PC-9 (cell line): ENCODE results near the gene RANBP10. TPM values are rescaled to one million over a fixed set of nuclear protein-coding genes. Genes with fewer than 3 reads are reported as not detected.

ENCODE experiments used
- BruUV-seq: library from RNA; stranded (reverse); fragments of 400-500 nt; replicated peaks from 2 replicates; lab custom pipeline; 2021; lab: Mats Ljungman, UMichigan
- CTCF ChIA-PET: fragments of 300-600 bp; sonication (Branson Sonifier 250); formaldehyde crosslinking; loops from one replicate; lab custom pipeline; 2022; ENCODE audit warnings: antibody characterized with exemption; lab: Charles Lee
- POLR2A ChIA-PET: fragments of 300-600 bp; sonication (Branson Sonifier 250); formaldehyde crosslinking; loops from one replicate; lab custom pipeline; 2022; ENCODE audit warnings: antibody characterized with exemption; ENCODE audit not compliant: unreplicated experiment; lab: Charles Lee
- DNase-seq, 2 experiments: peaks; one replicate each; pipeline versions ENCODE4 v3.0.0 to v3.0.0-alpha.2; 2015 to 2022; ENCODE audit warnings: mixed read lengths in 1 of 2
- H2AFZ ChIP-seq: fragments of 200-600 bp; sonication (generic); 2 replicates; pipeline ENCODE4 v1.8.1; 2017; ENCODE audit warnings: antibody characterized with exemption
- H3F3A ChIP-seq: fragments of 200-600 bp; sonication (generic); 2 replicates; pipeline ENCODE4 v1.8.1; 2017; ENCODE audit warnings: antibody characterized with exemption, mild to moderate bottlenecking, low read depth; ENCODE audit not compliant: insufficient read depth
- H3K27ac ChIP-seq: fragments of 200-600 bp; sonication (generic); 2 replicates; pipeline ENCODE4 v1.6.1; 2016; ENCODE audit warnings: mixed run types
- H3K27me3 ChIP-seq: fragments of 200-600 bp; sonication (generic); 2 replicates; pipeline ENCODE4 v1.6.1; 2016; ENCODE audit warnings: low read depth, mixed run types; ENCODE audit not compliant: insufficient read depth
- H3K36me3 ChIP-seq: fragments of 200-600 bp; sonication (generic); 2 replicates; pipeline ENCODE4 v1.6.1; 2016; ENCODE audit warnings: low read depth, mixed run types
- H3K4me1 ChIP-seq: fragments of 200-600 bp; sonication (generic); replicated peaks from 2 replicates; pipeline ENCODE4 v1.6.1; 2016; ENCODE audit warnings: mixed run types; ENCODE audit not compliant: insufficient read depth
- H3K4me2 ChIP-seq: fragments of 200-600 bp; sonication (generic); 2 replicates; pipeline ENCODE4 v1.6.1; 2017; ENCODE audit warnings: mixed run types
- H3K4me3 ChIP-seq: fragments of 200-600 bp; sonication (generic); 2 replicates; pipeline ENCODE4 v1.6.1; 2016; ENCODE audit warnings: mixed run types
- H3K79me2 ChIP-seq: fragments of 200-600 bp; sonication (generic); 2 replicates; pipeline ENCODE4 v1.6.1; 2017; ENCODE audit warnings: low read depth, mixed run types
- H3K9me2 ChIP-seq: fragments of 200-600 bp; sonication (generic); 2 replicates; pipeline ENCODE4 v1.8.1; 2017; ENCODE audit warnings: mild to moderate bottlenecking; ENCODE audit not compliant: insufficient read depth
- H3K9me3 ChIP-seq: fragments of 200-600 bp; sonication (generic); 2 replicates; pipeline ENCODE4 v1.8.1; 2016; ENCODE audit warnings: low read depth; ENCODE audit not compliant: insufficient read depth
- H4K20me1 ChIP-seq: fragments of 200-600 bp; sonication (generic); 2 replicates; pipeline ENCODE4 v1.8.1; 2017; ENCODE audit not compliant: insufficient read depth
- EZH2 ChIP-seq: fragments of 200-600 bp; sonication (generic); IDR thresholded peaks from 2 replicates; pipeline ENCODE4 v1.8.0; 2017; ENCODE audit warnings: antibody characterized with exemption, low read depth
- intact Hi-C: fragments of 100-400 bp; cut with micrococcal nuclease; formaldehyde crosslinking; loops from one replicate; pipeline ENCODE4 v1.10.0; 2022; ENCODE audit not compliant: unreplicated experiment
- total RNA-seq: library from RNA; stranded (reverse); gene quantifications from 2 replicates; pipeline ENCODE4 v1.2.3, GENCODE V29; 2021
- TF ChIP-seq, protein P1 (sequence below): fragments of 200-600 bp; sonication (generic); conservative IDR thresholded peaks from 2 replicates; pipeline ENCODE4 v1.6.1; 2017; ENCODE audit warnings: mixed run types, antibody characterized with exemption, mild to moderate bottlenecking, moderate library complexity

Gene RANBP10
- total RNA-seq, 1 experiment from 2014 or later = 21.0 TPM

DNA sequence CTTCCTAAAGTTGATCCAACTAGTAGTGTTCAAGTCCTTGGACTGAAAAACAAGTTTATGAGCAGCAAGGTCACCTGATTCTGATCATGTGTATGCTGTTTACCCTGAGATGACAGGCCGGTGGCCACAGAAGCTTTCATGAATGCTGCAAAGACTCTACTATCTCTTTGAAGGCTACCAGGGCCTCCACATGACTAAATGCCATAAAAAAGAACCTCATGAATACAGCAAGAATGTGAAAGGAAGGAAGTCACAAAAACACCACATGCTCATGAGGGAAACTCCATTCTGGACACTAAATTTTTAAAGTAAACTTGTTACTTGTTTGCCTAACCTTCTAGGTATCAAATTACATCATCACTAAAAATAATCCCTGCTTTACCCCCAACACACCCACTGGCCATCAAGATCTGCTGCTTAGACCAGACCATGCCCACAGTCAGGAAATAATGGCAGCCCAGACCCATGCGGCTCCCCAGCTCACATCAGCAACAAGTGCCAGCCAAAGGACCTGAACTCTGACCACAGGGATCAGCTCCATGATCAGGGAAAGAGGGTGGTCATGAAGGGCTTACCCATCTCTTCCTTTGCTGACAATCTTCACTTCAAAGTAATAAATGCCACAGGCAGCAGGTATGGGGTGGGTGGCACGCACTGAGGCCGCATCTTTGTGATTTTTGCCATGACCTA lies 1.4 kb downstream of the RANBP10 start:
- CTCF ChIA-PET = interaction anchor here (0.6 kb wide), 1 partner anchor 243 kb away, joined by 7 read pairs; no protein-coding TSS in a partner anchor
- no peak for DNase-seq
- no peaks in the 10 kb centered on the region; the same call in 1 of the 2 replicates for H4K20me1 ChIP-seq
- intact Hi-C loops = loop anchor here (5.0 kb wide), 2 partner anchors 42 to 283 kb away; partner anchors contain the start of genes CENPT and NUTF2
- H3K27ac ChIP-seq = no peak overlapping the region
- H3K79me2 ChIP-seq = peaks cover 53% of the 10 kb centered on the region
- H3K4me1 ChIP-seq = peaks cover 14% of the 10 kb centered on the region
- no TSS peak for BruUV-seq
- H3K9me3 ChIP-seq = no peaks in the 10 kb centered on the region
- peaks cover 6% of the 10 kb centered on the region; the same call in 1 of the 2 replicates for H3K36me3 ChIP-seq
- peak overlapping the region; percentile 92 for H3K4me2 ChIP-seq
- H3K4me3 ChIP-seq = peak overlapping the region; percentile 86
- TF ChIP-seq, protein P1, sequence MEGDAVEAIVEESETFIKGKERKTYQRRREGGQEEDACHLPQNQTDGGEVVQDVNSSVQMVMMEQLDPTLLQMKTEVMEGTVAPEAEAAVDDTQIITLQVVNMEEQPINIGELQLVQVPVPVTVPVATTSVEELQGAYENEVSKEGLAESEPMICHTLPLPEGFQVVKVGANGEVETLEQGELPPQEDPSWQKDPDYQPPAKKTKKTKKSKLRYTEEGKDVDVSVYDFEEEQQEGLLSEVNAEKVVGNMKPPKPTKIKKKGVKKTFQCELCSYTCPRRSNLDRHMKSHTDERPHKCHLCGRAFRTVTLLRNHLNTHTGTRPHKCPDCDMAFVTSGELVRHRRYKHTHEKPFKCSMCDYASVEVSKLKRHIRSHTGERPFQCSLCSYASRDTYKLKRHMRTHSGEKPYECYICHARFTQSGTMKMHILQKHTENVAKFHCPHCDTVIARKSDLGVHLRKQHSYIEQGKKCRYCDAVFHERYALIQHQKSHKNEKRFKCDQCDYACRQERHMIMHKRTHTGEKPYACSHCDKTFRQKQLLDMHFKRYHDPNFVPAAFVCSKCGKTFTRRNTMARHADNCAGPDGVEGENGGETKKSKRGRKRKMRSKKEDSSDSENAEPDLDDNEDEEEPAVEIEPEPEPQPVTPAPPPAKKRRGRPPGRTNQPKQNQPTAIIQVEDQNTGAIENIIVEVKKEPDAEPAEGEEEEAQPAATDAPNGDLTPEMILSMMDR = no peak
- TF ChIP-seq EZH2 = no peak
- POLR2A ChIA-PET = no interaction called here
- H2AFZ ChIP-seq = no peak overlapping the region
- H3F3A ChIP-seq = peaks cover 5% of the 10 kb centered on the region; the same call in 1 of the 2 replicates
- H3K27me3 ChIP-seq = no peaks in the 10 kb centered on the region
- H3K9me2 ChIP-seq = no peaks in the 10 kb centered on the region

DNA sequence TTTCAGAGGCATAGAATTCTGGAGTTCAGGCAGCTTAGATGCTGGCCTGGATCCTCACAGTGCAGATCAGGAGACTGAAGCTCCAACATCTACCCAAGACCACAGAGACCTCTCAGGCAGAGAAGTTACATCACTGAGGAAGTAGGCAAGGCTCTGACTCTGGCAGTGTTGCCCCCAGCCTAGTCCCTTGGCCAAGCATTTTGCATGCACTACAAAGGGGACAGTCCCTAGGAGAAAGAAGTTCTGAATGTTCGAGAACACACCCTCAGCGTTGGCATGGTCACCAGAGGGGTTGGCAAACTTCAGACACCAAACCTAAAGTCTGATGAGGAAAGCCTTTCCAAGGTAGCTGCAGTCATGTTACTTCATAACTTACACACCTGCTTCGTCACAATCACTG lies 2.5 kb downstream of the RANBP10 start:
- Histone ChIP-seq H3K27ac (no peak overlapping the region), H3F3A (peaks cover 5% of the 10 kb centered on the region; the same call in 1 of the 2 replicates), H3K4me1 (peaks cover 14% of the 10 kb centered on the region), H3K79me2 (peaks cover 57% of the 10 kb centered on the region), H3K36me3 (peaks cover 6% of the 10 kb centered on the region; the same call in 1 of the 2 replicates), H3K27me3 (no peaks in the 10 kb centered on the region), H3K9me3 (no peaks in the 10 kb centered on the region), H3K4me2 (no peak overlapping the region), H4K20me1 (no peaks in the 10 kb centered on the region; the same call in 1 of the 2 replicates), H3K9me2 (no peaks in the 10 kb centered on the region), H2AFZ (no peak overlapping the region), H3K4me3 (no peak overlapping the region)
- TF ChIP-seq EZH2 = no peak
- TF ChIP-seq, protein P1 = no peak
- no TSS peak for BruUV-seq
- intact Hi-C loops = no loop called here
- CTCF ChIA-PET = no interaction called here
- POLR2A ChIA-PET = interaction anchor here (0.6 kb wide), 2 partner anchors 7 to 1163 kb away, joined by 3 to 4 read pairs; no protein-coding TSS in a partner anchor
- no peak for DNase-seq

DNA sequence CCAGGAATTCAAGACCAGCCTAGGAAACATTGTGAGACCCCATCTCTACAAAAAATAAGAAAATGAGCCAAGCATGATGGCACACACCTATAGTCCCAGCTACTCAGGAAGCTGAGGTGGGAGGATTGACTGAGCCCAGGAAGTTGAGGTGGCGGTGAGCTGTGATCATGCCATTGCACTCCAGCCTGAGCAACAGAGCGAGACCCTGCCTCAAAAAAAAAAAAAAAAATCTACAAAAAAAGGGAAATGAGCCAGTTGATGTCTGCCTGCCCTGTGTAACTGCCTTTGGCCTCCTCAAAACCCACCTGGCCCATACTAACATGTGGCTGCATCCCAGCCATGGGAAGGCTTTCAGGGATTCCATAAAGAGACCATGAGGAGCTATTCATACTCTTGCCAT lies 4.5 kb downstream of the RANBP10 start:
- no peak overlapping the region for H3K27ac ChIP-seq
- H3K4me1 ChIP-seq = peaks cover 8% of the 10 kb centered on the region
- no peak for DNase-seq
- no peaks in the 10 kb centered on the region for H3K9me3 ChIP-seq
- H3K9me2 ChIP-seq = no peaks in the 10 kb centered on the region
- H3K27me3 ChIP-seq = no peaks in the 10 kb centered on the region
- no peaks in the 10 kb centered on the region for H3F3A ChIP-seq
- H3K4me2 ChIP-seq = no peak overlapping the region
- peaks cover 57% of the 10 kb centered on the region for H3K79me2 ChIP-seq
- H4K20me1 ChIP-seq = no peaks in the 10 kb centered on the region; the same call in 1 of the 2 replicates
- BruUV-seq = no TSS peak
- no peak overlapping the region for H3K4me3 ChIP-seq
- POLR2A ChIA-PET = no interaction called here
- no peak for TF ChIP-seq EZH2
- TF ChIP-seq, protein P1 = no peak
- CTCF ChIA-PET = no interaction called here
- H3K36me3 ChIP-seq = peaks cover 6% of the 10 kb centered on the region; the same call in 1 of the 2 replicates
- intact Hi-C loops = no loop called here
- H2AFZ ChIP-seq = no peak overlapping the region
